HG03108 (cell line): ENCODE results near the gene CFLAR.
"Not testable (repeated sequence)": the region's sequence is repeated elsewhere in the genome, so short reads cannot be mapped to it uniquely, and the experiment has no call there.

Experiments used
- ATAC-seq: cut with Tn5 transposase; IDR thresholded peaks from one replicate; pipeline ENCODE4 v1.9.1; 2021; ENCODE audit warnings: moderate library complexity; ENCODE audit not compliant: unreplicated experiment

CFLAR gene

DNA sequence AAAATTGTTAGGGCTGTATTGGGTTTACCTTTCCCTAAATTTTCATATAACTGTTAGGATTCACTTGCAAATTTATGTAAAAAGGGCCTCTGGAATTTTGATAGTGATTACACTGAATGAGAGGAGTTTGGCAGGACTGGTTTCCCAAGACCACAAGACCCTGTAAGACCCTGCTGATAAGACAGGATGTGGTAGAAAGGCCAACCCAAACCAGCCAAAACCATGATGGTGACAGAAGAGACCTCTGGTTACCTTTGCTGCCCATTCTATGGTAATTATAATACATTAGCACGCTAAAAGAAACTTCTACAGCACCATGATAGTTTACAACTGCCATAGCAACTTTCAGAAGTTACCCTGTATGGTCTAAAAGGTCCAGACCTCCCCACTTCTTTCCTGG lies 58.7 kb downstream of the CFLAR start:
- ATAC-seq = no peak

DNA sequence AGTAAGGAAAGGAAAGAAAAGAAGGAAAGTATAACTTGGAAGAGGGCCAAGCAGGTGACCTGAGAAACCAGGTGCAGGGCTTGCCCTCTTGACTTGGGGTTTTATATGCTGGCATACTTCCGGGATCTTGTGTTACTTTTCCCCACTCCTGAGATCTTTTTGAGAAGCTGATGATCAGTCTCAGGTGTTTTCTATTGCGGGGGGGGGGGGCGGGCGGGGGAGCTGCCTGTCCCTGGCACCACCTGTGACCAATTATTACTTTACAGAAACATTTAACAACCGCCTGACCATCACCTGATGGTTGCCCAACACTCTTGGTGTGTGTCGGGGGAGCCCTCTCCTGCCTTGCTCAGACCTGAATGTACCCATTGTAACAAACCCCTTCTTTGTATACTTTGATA lies 60.1 kb downstream of the CFLAR start:
- ATAC-seq = no peak

DNA sequence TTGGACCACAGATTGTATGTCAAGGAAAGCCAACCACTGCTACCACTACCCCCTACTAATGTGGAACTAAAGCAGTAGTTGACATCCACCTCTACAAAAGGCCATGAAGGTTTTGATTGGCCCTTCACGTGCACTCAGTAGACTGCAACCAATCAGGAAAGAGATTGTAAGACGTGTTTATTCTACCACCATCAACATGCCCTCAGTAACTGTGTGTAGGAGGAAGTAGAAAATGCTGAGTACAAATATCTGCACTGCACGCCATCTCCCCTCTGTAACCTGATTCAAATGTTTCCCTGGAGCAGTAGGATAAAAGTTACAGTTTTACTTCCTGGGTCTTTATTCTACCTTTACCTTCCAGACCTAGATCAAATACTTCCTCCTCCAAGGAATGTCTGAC lies 64.0 kb downstream of the CFLAR start:
- ATAC-seq = no peak

DNA sequence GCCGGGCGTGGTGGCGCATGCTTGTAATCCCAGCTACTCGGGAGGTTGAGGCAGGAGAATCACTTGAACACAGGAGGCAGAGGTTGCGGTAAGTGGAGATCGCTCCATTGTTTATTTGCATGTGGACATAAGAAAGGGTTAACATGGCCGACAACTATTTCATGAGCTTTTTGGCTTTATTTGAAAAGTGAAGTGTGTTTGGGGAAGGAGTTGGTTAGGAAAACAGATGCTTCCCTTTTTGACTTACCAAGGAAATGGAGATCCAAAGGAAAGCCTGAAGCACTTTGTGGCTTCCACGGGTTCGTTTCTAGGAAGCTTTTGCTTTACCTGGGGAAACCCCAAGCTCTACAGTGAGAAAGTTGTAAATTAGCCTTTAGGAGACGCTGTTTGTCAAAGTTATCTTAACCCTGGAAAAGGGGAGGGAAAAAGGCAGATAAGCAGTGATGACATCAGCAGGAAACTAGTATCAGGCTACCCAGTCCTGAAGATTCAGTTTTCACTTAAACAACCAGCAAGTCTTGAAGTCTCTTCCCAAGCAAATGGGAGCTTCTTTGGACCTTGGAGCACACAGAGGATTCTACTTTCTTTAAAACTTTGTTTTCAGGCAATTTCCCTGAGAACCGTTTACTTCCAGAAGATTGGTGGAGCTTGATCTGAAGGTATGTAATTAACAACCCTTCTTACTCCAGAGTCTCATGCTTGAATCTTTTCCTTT lies 66.8 kb downstream of the CFLAR start, which contains the start of gene CASP10:
TSS of gene CASP10 (plus strand) at position 492 of the 715 bp plus-strand sequence. CDS start 2,637 bp downstream, outside the sequence.
- ATAC-seq = peak; percentile 90

DNA sequence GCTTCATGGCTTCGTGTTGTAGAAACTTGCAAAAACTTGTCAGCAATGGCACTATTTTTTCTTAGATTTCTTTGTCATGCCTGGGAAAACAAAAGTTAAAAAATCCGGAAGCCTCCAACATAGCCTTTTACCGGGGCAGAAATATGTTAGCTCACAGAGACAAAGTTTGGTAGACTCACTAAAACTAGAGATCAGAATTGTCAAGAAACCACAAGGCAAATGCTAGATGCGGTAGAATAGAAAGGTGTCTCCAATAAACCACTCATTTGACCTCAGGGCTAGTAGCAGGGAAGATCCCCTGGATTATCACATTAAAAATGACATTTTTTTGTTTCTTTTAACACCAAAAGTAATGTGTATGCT lies 67.4 kb downstream of the CFLAR start:
- ATAC-seq = no peak

DNA sequence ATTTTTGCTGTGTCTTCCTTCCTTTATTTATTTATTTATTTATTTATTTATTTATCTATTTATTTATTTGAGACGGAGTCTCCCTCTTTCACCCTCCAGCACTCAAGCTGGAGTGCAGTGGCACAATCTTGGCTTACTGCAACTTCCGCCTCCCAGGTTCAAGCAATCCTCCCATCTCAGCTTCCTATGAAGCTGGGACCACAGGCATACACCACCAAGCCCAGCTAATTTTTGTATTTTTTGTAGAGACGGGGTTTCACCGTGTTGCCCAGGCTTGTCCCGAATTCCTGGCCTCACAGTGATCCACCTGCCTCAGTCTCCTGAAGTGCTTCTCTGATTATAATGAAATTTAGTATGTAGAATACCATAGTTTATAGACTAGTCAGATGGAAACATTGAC lies 67.9 kb downstream of the CFLAR start:
- ATAC-seq = not testable (repeated sequence)

DNA sequence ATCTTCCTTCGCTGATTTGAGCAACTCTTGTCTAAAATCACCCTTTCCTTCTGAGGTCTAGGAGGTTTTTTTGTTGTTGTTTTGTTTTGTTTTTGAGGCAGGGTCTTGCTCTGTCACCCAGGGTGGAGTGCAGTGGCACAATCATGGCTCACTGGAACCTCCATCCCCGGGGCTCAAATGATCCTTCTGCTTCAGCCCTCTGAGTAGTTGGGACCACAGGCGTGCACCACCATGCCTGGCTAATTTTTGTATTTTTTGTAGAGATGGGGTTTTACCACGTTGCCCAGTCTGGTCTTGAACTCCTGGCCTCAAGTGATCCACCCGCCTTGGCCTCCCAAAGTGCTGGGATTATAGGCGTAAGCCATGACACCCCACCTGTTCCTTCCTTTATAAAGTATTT lies 68.3 kb downstream of the CFLAR start:
- not testable (repeated sequence) for ATAC-seq

DNA sequence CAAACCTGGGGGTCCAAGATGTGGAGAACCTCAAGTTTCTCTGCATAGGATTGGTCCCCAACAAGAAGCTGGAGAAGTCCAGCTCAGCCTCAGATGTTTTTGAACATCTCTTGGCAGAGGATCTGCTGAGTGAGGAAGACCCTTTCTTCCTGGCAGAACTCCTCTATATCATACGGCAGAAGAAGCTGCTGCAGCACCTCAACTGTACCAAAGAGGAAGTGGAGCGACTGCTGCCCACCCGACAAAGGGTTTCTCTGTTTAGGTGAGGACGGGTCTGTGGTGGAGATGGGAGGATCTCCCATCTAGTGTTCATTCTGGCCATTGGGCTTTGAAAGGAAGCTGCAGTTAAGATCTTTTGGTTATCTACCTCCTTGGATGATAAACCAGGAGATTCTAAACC lies 69.9 kb downstream of the CFLAR start:
- ATAC-seq = no peak

DNA sequence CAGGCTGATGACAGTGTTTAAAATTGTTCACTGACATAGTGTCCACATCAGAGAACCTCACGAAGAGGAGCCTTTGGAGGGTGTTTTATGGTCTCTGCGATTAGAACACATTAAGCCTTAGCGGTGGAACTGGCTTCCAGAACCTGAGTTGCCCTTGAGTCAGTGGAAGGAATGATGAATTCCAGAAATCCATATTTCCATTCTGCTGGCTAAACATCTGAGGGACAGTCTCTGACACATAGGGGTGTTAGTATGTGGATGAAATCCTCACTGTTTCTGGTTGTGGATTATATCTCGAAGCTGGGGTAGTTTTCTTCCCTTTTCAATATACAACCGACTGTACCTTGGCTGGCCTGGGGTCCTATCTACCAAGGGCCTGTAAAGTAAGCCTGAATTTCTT lies 71.0 kb downstream of the CFLAR start:
- no peak for ATAC-seq

DNA sequence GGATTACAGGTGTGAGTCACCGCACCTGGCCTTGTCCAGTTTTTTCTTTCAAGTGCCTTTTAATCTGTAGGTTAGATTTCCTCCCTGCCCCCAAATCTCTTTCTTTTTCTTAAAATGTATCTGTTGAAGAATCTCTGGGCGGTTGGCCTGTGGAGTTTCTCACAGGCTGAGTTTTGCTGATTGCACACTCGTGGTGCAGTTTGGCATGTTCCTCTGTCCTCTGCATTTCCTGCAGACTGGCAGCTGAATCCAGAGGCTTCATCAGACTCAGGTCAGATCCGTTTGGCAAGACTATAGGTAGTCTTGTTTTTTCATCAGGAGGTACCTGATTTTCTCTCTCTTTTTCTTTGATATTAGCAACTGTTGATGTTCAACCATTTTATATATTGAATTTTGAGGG lies 72.5 kb downstream of the CFLAR start:
- no peak for ATAC-seq

DNA sequence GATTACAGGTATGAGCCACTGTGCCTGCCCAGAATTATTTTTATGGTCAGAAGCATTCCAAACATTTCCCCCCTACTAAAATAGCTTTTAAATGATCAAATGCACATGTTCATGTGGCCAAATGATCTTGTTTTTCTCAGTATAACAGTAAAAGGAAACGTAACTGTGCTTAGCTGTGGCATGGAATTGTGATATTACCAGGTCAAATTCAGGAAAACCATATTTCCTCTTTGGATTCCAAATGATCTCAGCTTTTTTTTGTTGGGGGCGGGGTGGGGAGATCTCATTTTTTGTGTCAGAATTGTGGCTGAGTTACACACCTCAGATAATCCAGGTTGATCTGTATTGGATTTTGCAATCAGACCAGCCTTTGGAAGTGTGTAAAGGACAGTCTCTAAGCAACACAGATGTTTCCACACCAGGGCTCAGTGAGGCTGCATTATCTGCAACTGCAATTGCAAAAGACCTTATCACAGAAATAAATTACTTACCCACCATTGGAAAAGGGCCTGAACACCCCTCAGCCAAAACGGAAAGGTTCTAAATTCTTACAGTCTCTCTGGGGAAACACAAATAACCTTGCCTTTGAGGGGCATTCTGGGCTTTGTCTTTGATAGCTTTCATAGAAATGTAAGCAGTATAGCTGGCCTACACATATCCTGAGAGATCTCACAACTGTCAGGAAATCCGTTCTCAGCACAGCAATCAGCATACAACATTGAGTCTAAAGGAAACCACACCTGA lies 75.3 kb downstream of the CFLAR start:
- peak; percentile 74 for ATAC-seq

DNA sequence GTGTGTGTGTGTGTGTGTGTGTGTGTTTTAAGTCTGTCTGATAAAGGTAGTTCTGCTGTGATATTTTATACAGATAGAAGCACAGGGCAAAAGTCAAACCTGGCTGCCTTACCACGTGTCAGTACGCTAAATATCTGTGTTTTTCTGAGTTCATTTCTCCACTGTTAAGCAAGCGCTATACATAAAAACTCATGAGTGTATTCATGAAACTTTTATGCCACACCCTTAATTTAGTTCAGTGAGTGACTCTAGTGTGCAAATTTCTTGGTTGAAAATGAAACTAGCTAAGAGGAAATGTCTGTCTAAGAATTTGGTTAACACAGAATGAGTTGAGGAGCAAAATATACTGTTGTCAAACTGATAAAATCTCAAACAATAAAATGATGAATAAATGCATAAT lies 78.1 kb downstream of the CFLAR start:
- peak; percentile 89 for ATAC-seq

DNA sequence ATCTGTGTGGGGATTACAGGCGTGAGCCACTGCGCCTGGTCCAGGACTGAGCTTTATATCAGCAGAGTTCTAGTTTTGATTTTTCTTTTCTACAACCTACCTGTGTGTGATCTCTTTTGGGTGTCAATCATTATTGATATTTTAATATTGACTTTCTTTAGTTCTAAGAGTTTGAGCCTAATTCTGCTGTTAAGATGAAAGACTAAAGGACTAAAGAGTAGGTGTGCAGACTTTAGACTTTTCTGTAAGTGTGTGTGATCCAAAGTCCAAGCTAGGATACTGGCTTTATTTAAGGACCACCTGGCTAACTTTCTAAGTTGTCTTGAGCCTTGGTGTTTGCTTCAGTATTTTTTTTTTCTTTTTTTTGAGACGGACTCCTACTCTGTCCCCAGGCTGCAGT lies 79.4 kb downstream of the CFLAR start:
- no peak for ATAC-seq

DNA sequence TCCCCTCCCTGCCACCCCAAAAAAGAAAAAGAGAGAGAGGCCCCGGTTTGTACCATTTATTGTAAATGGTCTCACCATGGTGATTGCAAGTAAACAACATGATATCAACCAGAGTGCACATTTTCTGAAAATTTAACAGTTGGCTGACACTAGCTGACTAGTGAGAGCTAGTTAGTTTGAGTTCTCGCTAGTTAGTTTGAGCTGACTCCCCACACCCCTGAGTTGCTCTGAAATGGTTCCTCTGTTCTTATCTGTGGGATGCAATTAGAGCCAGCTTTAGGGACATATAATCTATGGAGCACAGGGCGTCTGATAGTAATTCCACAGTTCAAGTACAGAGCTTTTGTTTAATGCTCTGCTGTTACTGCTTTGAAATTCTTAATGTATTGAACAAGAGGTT lies 80.0 kb downstream of the CFLAR start:
- no peak for ATAC-seq

DNA sequence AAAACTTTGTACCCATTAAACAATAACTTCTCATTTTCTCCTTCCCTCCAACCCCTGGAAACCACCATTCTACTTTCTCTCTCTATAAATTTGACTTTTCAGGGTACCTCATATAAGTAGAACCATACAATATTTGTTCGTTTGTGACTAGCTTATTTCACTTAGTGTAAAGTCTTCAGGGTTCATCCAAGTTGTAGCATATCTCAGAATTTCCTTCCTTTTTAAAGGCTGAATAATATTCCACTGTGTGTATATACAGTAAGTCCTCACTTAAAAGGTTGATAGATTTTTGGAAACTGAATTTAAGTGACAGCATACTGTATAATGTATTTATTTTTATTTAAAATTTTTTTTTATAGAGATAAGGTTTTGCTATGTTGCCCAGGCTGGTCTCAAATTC lies 80.8 kb downstream of the CFLAR start:
- ATAC-seq = no peak

DNA sequence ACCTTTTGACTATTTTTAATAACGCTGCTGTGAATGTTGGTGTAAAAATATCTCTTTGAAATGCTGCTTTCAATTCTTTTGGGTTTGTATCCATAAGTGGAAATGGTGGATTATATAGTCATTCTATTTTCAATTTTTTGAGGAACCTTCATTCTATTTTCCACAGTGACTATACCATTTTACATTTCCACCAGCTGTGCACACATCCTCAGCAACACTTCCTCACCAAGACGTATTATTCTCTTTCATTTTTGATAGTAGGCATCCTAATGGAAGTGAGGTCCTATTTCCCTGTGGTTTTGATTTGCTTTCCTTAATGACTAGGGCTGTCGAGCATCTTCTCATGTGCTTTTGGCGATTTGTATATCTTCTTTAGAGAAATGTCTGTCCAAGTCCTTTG lies 81.8 kb downstream of the CFLAR start:
- ATAC-seq = no peak

DNA sequence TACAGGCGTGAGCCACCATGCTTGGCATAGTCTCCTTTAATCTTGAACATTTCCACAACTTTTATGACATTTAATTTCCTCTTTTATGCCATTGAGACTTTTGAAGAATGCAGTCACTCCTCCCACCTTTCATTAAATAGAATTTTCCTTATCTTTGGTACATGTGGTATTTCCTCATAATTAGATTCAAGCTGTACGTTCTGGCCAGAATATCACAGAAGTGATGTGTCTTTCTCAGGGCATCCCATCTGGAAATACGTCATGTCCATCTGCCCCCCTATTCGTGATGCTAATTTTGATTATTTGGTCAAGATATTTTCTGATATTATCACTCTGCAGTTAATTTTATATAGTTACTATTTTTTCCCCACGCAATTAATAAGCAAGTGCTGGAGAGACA lies 83.9 kb downstream of the CFLAR start:
- ATAC-seq = no peak

DNA sequence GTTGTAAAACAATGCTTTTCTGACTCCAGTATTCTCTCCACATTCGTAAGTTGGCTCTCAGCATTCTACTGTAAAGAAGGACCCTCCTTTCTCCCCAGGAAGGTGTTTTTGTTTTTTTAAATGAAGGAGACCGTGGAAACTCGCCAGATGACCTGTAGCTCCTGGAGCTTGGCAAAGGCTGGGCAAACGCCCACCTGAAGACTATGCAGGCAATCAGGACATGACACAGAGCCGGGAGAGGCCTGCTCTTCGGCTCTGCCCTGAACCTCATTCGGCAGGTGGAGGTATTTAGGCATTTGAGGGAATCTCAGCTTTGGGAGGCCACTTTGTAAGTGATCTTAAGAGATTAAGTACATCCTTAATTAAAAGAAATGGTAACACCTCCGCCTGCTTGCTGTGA lies 84.4 kb downstream of the CFLAR start:
- ATAC-seq = no peak

DNA sequence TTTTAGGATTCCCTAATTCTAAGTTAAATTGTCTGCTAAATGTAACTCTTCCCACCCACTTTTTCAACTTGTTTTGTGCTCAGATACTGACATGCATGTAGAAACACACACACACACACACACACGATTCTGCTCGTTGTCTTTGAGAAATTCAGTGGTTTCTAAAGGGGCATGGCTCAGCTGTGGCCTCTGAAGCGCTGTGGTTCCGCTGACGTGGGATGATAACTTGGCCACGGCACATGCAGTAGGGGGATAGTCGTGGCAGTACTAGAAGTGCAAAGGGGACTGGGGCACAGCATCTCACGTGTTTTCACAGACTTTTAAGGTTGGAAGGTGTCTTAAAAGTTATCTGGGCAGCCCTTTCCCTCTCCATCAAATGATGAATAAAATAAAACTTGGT lies 85.4 kb downstream of the CFLAR start:
- ATAC-seq = no peak

DNA sequence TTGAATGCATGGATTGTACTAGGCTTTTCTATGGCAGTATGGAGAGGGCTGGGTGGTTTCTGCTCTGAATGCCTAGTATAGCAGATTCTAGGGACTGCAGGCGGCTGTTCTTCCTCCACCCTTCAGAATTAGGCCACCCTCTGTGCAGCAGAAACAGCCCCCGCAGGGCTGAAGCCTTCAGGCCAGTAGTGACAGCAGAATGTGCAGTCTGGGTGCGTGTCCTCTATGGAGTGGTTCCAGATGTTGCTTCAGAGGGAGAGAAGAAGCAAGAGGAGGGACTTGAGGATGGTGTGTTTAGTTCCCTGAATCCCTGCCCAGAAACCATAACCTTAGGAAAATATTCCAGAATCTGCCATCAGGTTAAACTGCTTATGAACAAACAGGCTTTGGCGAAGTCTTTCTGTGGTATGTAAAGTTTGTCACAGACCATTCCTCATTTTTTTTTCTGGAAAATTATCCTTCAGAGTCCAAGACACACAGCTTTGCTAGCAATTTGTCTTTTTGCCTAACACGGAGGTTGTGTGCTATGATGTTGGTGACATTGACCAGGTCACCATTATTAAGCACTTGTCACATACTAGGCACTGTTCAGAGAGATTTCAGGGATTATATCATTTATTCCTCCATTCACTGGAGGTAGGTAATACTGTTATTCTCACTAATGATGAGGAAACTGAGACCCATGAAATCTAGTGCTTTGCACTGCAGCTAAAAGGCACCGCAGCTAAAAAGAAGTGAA lies 88.1 kb downstream of the CFLAR start:
- ATAC-seq = no peak

DNA sequence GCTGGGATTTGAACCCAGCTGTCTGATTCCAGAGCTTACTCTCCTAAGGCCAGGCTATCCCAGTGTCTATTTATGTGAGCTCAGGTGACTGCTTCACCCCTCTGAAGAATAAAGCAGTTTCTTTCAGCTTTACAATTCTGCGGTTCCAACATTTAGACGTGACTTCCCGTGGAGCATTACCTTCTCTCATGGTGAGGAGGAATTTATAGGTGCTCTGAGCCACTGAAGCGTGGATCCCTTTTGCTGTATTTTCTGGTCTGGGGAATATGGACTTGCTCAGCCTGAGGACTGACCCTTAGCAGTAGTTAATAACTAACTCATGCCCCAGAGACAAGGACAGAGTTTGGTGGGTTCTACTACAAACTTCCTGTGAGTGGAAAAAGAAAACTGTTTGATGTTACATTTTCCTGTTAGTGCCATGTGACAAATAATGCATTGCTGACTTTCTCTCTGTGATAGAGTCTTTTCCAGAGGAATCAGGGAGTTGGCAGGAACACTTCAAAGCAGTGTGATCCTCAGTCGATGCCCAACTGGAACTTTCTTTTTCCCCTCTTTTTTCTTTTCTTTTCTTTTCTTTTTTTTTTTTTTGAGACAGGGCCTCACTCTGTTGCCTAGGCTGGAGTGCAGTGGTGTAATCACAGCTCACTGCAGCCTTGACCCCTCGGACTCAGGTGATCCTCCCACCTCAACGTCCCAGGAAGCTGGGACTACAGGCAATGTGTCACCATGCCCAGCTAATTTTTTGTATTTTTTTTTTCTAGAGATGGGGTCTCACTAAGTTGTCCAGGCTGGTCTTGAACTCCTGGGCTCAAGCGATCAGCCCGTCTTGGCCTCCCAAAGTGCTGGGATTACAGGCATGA lies 88.9 kb downstream of the CFLAR start:
- ATAC-seq = peak; percentile 48
